GM21786 (cell line): ENCODE measurements around the gene CSKMT.

Source experiments
- ATAC-seq: cut with Tn5 transposase; IDR thresholded peaks from one replicate; pipeline ENCODE4 v1.9.1; 2021; ENCODE audit not compliant: unreplicated experiment

The CSKMT gene

GRCh38 chr11:62715150-62716130, 50.3 kb downstream of the CSKMT start:
- ATAC-seq: no peak

DNA sequence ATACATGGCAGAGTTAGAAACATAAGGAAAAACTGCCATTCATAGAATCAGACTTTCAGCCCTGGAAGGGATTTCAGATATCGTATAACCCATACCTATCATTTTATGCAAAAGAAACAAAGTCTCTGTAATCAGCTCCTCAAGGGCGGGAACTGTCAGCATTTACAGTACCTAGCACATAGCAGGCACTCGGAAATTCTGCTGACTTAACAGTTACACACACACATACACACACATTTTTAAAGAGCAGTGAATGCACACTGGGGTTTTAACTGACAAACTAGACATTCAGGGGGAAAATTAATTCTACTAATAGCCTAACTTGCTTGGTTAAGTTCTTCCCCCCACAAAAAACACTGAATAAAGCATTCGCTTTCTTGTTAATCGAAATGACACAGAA, 51.1 kb downstream of the CSKMT start:
- ATAC-seq: no peak

- no peak for ATAC-seq
Measured at GRCh38 chr11:62716816-62717215, 51.7 kb downstream of the CSKMT start.
